C4-2B (cell line): ENCODE data around the gene MRPS35.

Source experiments
- H3K27ac ChIP-seq: fragments of 450-650 bp; 2 replicates; pipeline ENCODE4 v1.5.1; 2017
- CTCF ChIP-seq: fragments of 450-650 bp; conservative IDR thresholded peaks from 2 replicates; pipeline ENCODE4 v1.5.1; 2017; ENCODE audit warnings: mild to moderate bottlenecking
- ZFX ChIP-seq: fragments of 450-650 bp; IDR thresholded peaks from 2 replicates; pipeline ENCODE4 v1.6.1; 2017

Gene MRPS35

GRCh38 chr12:27756670-27757195 is 46.1 kb downstream of the MRPS35 start:
- H3K27ac ChIP-seq = no peak overlapping the region
- TF ChIP-seq CTCF = no peak
- TF ChIP-seq ZFX = no peak

- TF ChIP-seq CTCF (no peak), ZFX (no peak)
- no peak overlapping the region for H3K27ac ChIP-seq
These were observed 52.1 kb downstream of the MRPS35 start for GRCh38 chr12:27762757-27763156.

GRCh38 chr12:27766587-27766986 is 56.0 kb downstream of the MRPS35 start:
- TF ChIP-seq CTCF (no peak), ZFX (no peak)

GRCh38 chr12:27769142-27769673 is 58.6 kb downstream of the MRPS35 start:
- TF ChIP-seq CTCF (no peak), ZFX (no peak)

More at GRCh38 chr12:27766587-27766986, 56.0 kb downstream of the MRPS35 start:
- no peak overlapping the region for H3K27ac ChIP-seq

GRCh38 chr12:27771481-27772327 is 61.1 kb downstream of the MRPS35 start:
- no peak overlapping the region for H3K27ac ChIP-seq
- TF ChIP-seq ZFX (no peak), CTCF (no peak)

More at GRCh38 chr12:27769142-27769673, 58.6 kb downstream of the MRPS35 start:
- H3K27ac ChIP-seq = no peak overlapping the region

GRCh38 chr12:27772328-27773049 is 61.9 kb downstream of the MRPS35 start:
- no peak overlapping the region for H3K27ac ChIP-seq
- TF ChIP-seq ZFX (no peak), CTCF (no peak)
